ENCODE results near the gene FAM117A. TPM values are rescaled to one million over a fixed set of nuclear protein-coding genes. Genes with fewer than 3 reads are reported as not detected.

Gene FAM117A
- total RNA-seq, 2 experiments from 2014 or later = 30.6 to 34.1 TPM

GRCh38 chr17:49783071-49783715 is 19.3 kb upstream of the FAM117A start:
- H3K36me3 Mint-ChIP-seq (ENCODE audit: low read depth) = peaks cover 2% of the 10 kb centered on the region
- ChIA-PET CTCF (interaction anchor here (0.6 to 1.9 kb wide), 4 partner anchors 10 to 348 kb away, joined by 3 to 5 read pairs (median 4); partner anchors contain the start of genes FAM117A and SLC35B1), POLR2A (no interaction called here)
- peaks cover 19% of the 10 kb centered on the region for H3K4me1 Mint-ChIP-seq
- no peak overlapping the region for H3K4me3 Mint-ChIP-seq
- H3K27me3 Mint-ChIP-seq = no peaks in the 10 kb centered on the region
- no peak overlapping the region for H3K27ac Mint-ChIP-seq
- H3K9me3 Mint-ChIP-seq = no peaks in the 10 kb centered on the region
- no peak for DNase-seq

- no peaks in the 10 kb centered on the region for H3K27me3 Mint-ChIP-seq
- ChIA-PET CTCF (interaction anchor here (1.2 kb wide), 1 partner anchor 23 kb away, joined by 3 read pairs; no protein-coding TSS in a partner anchor), POLR2A (no interaction called here)
- no peaks in the 10 kb centered on the region for H3K36me3 Mint-ChIP-seq (ENCODE audit: low read depth)
- no peaks in the 10 kb centered on the region for H3K9me3 Mint-ChIP-seq
- peak; percentile 27 for DNase-seq
- no peak overlapping the region for H3K27ac Mint-ChIP-seq
- H3K4me1 Mint-ChIP-seq = peaks cover 7% of the 10 kb centered on the region
- H3K4me3 Mint-ChIP-seq = no peak overlapping the region
Measured at GRCh38 chr17:49779739-49780231, 15.9 kb upstream of the FAM117A start.

DNA sequence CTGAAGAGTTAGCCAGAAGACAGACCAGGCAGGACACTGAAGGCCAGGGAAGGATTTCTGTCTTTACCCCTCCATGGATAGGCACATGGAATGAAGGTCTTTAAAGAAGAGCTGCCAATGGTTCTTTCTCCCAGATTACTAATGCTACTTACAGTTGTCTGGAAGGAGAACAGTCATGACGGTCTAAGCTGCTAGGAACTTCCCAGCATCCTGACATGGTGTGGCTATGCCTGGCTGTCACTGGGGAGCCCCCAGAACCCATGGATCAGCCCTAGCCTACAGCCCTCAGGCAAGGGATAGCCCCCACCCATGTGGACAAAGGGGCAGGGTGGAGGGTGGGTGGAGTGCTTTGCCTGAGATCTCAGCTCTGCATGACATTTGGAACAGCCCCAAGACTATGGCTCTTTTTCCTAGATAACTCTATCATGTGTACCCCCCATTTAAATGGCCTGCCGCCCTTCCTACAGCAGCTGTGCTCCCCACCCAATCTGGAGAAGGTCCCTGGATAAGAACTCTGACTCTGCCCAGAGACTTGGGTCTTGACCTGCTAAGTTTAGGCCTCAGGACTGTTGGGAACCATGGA is 15.3 kb upstream of the FAM117A start:
- Mint-ChIP-seq H3K27ac (no peak overlapping the region), H3K9me3 (no peaks in the 10 kb centered on the region), H3K27me3 (no peaks in the 10 kb centered on the region), H3K36me3 (ENCODE audit: low read depth) (no peaks in the 10 kb centered on the region), H3K4me1 (peaks cover 7% of the 10 kb centered on the region), H3K4me3 (no peak overlapping the region)
- ChIA-PET POLR2A (no interaction called here), CTCF (interaction anchor here (1.2 kb wide), 1 partner anchor 23 kb away, joined by 3 read pairs; no protein-coding TSS in a partner anchor)
- no peak for DNase-seq

DNA sequence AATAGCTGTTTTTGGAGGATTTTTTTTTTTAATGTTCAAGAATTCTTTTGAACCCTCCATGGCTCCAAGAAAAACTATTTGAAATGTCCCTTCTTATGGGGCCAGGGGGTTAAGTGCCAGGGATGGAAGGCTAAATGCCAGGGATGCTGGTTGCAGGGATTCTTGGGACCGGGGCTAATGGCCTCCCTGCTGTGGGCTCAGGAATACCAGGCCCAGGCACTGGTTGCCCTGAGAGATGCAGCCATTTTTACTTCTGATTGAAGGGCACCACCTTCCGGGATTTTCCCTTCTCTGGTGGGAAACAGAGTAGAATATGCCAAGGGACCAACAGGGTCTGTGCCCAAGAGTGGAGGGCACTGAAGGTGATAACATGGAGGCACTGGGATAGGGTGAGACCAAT is 13.6 kb upstream of the FAM117A start:
- no peak for DNase-seq
- Mint-ChIP-seq H3K36me3 (ENCODE audit: low read depth) (no peaks in the 10 kb centered on the region), H3K4me3 (no peak overlapping the region), H3K9me3 (no peaks in the 10 kb centered on the region), H3K4me1 (peaks cover 7% of the 10 kb centered on the region), H3K27me3 (no peaks in the 10 kb centered on the region), H3K27ac (no peak overlapping the region)
- ChIA-PET POLR2A (interaction anchor here (0.5 kb wide), 1 partner anchor 1325 kb away, joined by 3 read pairs; no protein-coding TSS in a partner anchor), CTCF (interaction anchor here (0.6 to 1.7 kb wide), 5 partner anchors 11 to 207 kb away, joined by 3 to 7 read pairs (median 3); partner anchors contain the start of genes FAM117A and KAT7)

- Mint-ChIP-seq H3K4me3 (no peak overlapping the region), H3K27me3 (no peaks in the 10 kb centered on the region), H3K27ac (peak overlapping the region; percentile 41), H3K4me1 (peaks cover 7% of the 10 kb centered on the region), H3K36me3 (ENCODE audit: low read depth) (no peaks in the 10 kb centered on the region), H3K9me3 (no peaks in the 10 kb centered on the region)
- CTCF ChIA-PET = interaction anchor here (1.1 to 1.7 kb wide), 3 partner anchors 10 to 20 kb away, joined by 3 to 7 read pairs (median 4); partner anchors contain the start of gene KAT7
- DNase-seq = no peak
- POLR2A ChIA-PET = no interaction called here
Measured at GRCh38 chr17:49776551-49777300, 12.8 kb upstream of the FAM117A start.

DNA sequence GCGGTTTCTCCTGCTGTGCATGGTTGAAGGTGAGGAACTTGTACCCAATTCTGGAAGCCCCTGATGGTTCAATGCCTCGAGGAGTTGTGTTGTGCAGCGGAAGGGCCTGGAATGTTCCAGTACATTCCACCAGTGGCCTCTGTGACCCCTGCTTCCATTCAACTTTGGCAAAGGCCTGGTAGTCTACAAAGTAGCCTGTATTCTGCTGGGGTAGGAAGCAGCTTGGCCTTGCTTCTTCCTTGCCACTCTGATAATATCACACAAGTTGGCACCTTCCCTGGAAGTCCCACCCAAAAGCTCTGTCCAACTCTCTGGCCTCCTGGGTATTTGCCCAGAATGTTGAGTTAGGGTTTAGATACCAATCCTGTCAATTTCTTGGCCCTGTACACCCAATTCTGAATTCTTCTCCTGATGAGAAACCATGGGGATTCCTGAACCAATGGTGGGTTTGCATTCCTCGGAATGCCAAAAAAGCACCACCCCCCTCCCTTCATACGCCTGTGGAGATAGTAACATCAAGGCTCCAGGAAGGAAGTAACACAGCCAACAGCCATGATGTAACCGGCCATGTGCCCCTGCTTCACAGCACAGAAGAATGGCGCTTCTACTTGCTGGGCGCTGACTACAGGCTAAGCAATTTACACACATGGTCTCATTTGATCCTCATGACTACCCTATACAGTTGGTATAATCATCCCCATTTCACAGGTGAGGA is 11.8 kb upstream of the FAM117A start:
- Mint-ChIP-seq H3K9me3 (no peaks in the 10 kb centered on the region), H3K27ac (peak overlapping the region; percentile 46), H3K27me3 (no peaks in the 10 kb centered on the region), H3K4me1 (peaks cover 7% of the 10 kb centered on the region), H3K36me3 (ENCODE audit: low read depth) (no peaks in the 10 kb centered on the region), H3K4me3 (no peak overlapping the region)
- ChIA-PET POLR2A (no interaction called here), CTCF (interaction anchor here (1.1 kb wide), 1 partner anchor 9 kb away, joined by 4 read pairs; no protein-coding TSS in a partner anchor)
- DNase-seq = no peak

DNA sequence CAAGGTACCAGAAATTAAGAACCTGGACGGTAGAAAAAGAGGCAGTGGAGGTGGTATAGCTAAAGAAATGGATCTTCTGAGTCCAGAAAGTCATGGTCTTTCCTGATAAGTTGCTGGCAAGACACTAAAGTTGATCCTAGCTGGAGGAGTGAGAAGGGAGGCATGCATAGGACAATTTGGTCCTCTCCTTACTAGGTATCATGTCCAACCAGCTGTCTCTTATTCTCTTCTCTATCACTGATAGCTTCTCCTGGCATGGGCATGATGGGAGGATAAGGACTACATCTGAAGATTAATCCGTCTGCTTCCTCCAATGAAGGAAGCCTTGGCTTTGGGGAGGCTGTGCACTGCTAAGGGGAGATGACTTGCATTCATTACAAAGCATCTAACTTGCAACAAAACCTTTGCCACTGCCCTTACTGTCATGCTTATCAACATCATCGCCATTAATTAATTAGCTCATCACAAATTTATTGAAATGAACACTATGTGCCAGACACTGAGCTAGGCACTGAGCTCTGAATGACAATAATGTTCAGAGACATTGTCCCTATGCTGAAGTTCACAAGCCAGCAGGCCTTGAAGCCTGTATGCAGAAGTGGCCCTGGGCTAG is 3.1 kb upstream of the FAM117A start:
- H3K4me3 Mint-ChIP-seq = no peak overlapping the region
- CTCF ChIA-PET = interaction anchor here (0.8 to 1.6 kb wide), 4 partner anchors 10 to 21 kb away, joined by 3 to 7 read pairs (median 4); no protein-coding TSS in a partner anchor
- H3K27ac Mint-ChIP-seq = no peak overlapping the region
- peaks cover 18% of the 10 kb centered on the region for H3K4me1 Mint-ChIP-seq
- peaks cover 3% of the 10 kb centered on the region for H3K36me3 Mint-ChIP-seq (ENCODE audit: low read depth)
- H3K27me3 Mint-ChIP-seq = peaks cover 26% of the 10 kb centered on the region
- no peaks in the 10 kb centered on the region for H3K9me3 Mint-ChIP-seq
- DNase-seq = no peak
- POLR2A ChIA-PET = interaction anchor here (0.7 kb wide), 1 partner anchor 1145 kb away, joined by 3 read pairs; no protein-coding TSS in a partner anchor

DNA sequence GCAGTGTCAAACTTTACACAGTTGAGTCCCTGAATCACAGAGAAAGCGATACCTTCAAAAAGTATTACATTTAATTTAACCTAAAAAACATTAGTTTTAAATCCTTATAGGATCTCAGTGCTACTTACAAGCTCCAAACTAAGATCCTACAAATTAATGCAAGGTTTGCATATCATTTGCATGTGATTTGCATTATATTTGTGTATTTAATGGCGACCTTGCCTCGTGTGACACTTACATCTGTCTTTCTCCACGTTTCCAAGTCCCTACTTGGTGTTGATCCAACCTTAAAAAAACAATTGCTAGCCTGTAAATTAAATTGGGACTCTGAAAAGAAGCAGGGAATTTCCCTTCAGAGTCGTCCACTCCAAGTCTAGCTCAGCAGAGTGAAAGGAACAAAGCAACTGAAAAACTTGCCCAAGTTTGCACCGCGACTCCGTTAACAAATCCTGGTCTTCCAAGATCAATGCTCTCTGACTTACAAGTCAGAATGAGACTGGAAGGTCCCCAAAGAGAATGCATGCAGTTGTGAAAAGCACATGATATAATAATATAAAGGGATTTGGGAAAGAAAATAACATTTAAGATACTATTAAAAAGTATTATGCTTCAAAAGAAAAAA is 739 bp upstream of the FAM117A start:
- ChIA-PET POLR2A (interaction anchor here (1.1 to 1.8 kb wide), 4 partner anchors 9 to 87 kb away, joined by 4 to 5 read pairs (median 4); partner anchors contain the start of genes KAT7 and SPOP), CTCF (interaction anchor here (1.0 to 9.1 kb wide), 8 partner anchors 9 to 56 kb away, joined by 3 to 50 read pairs (median 4); partner anchors contain the start of gene SLC35B1)
- Mint-ChIP-seq H3K27ac (peak overlapping the region; percentile 86), H3K9me3 (no peaks in the 10 kb centered on the region), H3K4me3 (peak overlapping the region; percentile 90), H3K36me3 (ENCODE audit: low read depth) (peaks cover 11% of the 10 kb centered on the region), H3K27me3 (peaks cover 26% of the 10 kb centered on the region), H3K4me1 (peaks cover 41% of the 10 kb centered on the region)
- DNase-seq = no peak

DNA sequence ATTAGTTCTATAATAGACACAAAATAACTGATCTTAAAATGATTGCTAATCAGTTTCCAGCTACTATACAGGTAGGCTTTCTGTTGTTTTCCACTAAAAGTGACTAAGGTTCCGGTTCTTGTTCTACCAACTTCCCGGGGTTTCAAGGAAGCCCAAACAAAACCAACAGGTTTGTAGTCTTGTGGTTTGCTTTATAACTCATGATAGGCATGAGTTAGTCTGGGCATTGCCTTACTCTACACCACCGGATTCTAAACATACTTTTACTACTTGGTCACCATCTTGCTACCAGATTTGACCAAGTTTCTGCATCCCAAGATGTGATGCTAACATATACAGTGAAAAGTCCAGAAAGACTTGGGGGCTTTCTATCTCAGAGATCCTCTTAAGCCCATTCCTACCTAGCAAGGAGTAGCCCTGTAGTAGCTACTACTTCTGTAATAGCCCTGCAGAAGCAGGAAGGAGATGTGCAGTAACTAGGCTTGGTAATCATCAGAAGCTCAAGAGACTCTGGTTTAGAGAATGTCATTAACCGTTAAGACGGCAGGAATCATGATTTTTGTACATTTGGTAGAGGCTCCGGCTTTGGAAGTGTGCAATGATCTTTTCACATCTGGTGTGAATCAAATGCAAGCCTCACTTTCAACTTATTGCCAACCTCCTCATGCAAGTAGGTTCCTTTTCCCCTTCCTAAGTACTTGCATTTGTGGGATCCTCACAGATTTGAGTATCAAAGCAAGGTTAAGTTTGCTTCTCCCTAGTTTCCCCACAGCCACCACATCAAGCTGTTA is 1.6 kb downstream of the FAM117A start:
- ChIA-PET POLR2A (interaction anchor here (0.6 to 1.0 kb wide), 3 partner anchors 14 to 53 kb away, joined by 3 to 4 read pairs (median 3); no protein-coding TSS in a partner anchor), CTCF (interaction anchor here (0.9 to 9.1 kb wide), 3 partner anchors 9 to 54 kb away, joined by 3 to 50 read pairs (median 11); partner anchors contain the start of gene SLC35B1)
- Mint-ChIP-seq H3K27ac (peak overlapping the region; percentile 90), H3K36me3 (ENCODE audit: low read depth) (peaks cover 19% of the 10 kb centered on the region), H3K4me3 (peak overlapping the region; percentile 83), H3K27me3 (peaks cover 25% of the 10 kb centered on the region), H3K9me3 (no peaks in the 10 kb centered on the region), H3K4me1 (peaks cover 57% of the 10 kb centered on the region)
- no peak for DNase-seq

GRCh38 chr17:49760932-49761558 is 2.9 kb downstream of the FAM117A start:
- Mint-ChIP-seq H3K36me3 (ENCODE audit: low read depth) (peaks cover 25% of the 10 kb centered on the region), H3K4me3 (peak overlapping the region; percentile 83), H3K4me1 (peaks cover 70% of the 10 kb centered on the region), H3K27me3 (peaks cover 12% of the 10 kb centered on the region), H3K27ac (peak overlapping the region; percentile 82), H3K9me3 (no peaks in the 10 kb centered on the region)
- ChIA-PET CTCF (interaction anchor here (0.9 to 9.1 kb wide), 5 partner anchors 8 to 191 kb away, joined by 3 to 50 read pairs (median 4); partner anchors contain the start of gene SLC35B1), POLR2A (no interaction called here)
- no peak for DNase-seq
